ENCODE data around the gene TRIM33.

GRCh38 chr1:114346480-114347029 lies 164.4 kb downstream of the TRIM33 start:
- TF ChIP-seq, protein P1, sequence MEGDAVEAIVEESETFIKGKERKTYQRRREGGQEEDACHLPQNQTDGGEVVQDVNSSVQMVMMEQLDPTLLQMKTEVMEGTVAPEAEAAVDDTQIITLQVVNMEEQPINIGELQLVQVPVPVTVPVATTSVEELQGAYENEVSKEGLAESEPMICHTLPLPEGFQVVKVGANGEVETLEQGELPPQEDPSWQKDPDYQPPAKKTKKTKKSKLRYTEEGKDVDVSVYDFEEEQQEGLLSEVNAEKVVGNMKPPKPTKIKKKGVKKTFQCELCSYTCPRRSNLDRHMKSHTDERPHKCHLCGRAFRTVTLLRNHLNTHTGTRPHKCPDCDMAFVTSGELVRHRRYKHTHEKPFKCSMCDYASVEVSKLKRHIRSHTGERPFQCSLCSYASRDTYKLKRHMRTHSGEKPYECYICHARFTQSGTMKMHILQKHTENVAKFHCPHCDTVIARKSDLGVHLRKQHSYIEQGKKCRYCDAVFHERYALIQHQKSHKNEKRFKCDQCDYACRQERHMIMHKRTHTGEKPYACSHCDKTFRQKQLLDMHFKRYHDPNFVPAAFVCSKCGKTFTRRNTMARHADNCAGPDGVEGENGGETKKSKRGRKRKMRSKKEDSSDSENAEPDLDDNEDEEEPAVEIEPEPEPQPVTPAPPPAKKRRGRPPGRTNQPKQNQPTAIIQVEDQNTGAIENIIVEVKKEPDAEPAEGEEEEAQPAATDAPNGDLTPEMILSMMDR (IDR thresholded peaks at IDR 0.05) = peak; percentile 99 to 100 (median 100)
- TF ChIP-seq POLR2AphosphoS5 (IDR thresholded peaks at IDR 0.05) = peak; percentile 83

All from prostate gland (tissue), 2 donors.